NCI-H82 treated with DMSO at 0.1 percent for 48 hours (cell line): ENCODE measurements around the gene RDH13.
"Not testable (repeated sequence)": the region's sequence is repeated elsewhere in the genome, so short reads cannot be mapped to it uniquely, and the experiment has no call there.

Source experiments
- DNase-seq: peaks from one replicate; lab custom pipeline; 2025; ENCODE audit not compliant: unreplicated experiment; lab: John Stamatoyannopoulos, UW

The RDH13 gene, protein sequence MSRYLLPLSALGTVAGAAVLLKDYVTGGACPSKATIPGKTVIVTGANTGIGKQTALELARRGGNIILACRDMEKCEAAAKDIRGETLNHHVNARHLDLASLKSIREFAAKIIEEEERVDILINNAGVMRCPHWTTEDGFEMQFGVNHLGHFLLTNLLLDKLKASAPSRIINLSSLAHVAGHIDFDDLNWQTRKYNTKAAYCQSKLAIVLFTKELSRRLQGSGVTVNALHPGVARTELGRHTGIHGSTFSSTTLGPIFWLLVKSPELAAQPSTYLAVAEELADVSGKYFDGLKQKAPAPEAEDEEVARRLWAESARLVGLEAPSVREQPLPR

DNA sequence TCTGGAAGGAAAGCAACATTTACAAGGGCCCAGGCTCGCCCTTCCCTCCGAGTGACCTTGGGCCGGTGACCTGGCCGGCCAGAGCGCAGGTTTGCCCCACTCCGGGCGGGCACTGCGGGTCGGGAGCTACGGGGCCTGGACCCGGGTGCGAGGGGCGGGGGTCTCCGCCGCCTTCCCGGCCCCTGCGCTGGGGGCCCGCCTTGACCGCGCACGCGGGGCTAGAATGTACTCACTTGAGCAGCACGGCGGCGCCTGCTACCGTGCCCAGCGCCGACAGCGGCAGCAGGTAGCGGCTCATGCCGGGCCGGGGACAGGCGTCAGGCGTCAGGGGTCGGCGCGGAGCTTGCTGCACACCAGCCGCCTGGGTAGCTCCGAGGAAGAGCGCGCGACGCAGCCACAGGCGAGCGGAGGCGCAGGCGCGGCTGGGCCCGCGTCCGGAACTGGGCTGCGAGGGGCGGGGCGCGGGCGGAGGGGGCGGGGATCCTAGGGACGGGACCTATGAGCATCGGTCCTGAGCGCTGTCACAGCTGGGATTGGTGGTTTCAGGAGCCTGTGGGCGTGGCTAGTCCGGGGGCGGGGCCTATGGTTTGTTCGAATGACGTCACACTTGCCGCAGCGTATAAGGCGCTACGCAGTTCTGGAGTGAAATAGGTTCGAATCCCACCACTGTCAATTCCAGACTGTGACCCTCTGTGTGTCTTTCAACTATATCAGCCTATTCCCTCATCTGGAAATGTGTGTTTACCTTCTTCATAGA, at the start of gene RDH13:
TSS of gene RDH13 (minus strand) at position 414 of the 757 bp plus-strand sequence. CDS start at position 298, 116 bp downstream.
- DNase-seq = peak; percentile 93

DNA sequence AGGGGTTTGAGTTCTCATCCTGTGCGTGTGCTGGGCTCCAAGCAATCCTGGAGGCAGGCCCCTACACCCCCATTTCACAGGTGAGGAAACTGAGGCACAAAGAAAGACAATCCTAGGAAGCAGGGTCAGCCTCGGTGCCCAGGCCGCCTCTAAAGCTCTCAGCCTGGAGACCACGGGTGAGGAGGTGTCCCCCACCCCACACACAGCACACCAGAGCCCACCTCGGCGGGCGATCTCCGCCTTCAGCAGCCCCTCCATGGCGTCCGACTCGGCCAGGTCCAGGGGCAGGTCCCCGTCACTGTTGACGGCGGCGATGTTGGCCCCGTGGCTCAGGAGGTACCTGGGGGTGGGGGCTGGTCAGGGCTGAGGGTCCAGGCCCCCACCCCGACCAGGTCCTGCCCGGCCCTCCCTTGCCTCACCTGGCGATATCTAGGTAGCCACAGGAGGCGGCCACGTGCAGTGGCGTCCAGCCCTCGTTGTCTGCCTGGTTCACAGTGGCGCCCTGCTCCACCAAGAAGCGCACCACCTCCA, 49.4 kb upstream of the RDH13 start:
- DNase-seq = no peak

DNA sequence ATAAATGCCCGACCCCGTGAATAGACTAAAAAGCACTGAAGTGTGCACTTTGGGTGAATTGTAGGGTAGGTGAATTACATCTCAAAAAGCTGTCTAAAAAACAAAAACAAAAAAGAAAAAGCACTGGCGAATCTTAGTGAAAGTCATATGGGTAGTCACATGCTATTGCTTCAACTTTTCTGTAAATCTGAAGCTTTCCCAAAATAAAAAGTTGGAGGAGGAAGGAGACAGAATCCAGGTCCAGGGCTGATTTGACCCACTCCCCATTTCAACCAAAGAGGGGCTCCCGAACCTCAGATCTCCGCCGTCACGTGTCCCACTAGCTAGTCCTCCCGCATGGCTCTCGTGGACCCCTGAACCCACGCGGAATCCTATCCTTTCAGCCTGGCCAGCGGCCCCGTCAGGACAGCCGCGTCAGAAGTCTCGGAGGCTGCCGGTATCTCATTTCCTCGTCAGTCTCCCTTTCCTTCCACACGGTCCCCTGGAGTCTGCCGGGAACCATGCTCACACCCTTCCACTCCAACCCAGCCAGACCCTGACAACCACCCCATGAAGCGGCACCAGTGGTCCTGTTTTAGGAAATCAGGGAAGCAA, 48.4 kb upstream of the RDH13 start:
- no peak for DNase-seq

DNA sequence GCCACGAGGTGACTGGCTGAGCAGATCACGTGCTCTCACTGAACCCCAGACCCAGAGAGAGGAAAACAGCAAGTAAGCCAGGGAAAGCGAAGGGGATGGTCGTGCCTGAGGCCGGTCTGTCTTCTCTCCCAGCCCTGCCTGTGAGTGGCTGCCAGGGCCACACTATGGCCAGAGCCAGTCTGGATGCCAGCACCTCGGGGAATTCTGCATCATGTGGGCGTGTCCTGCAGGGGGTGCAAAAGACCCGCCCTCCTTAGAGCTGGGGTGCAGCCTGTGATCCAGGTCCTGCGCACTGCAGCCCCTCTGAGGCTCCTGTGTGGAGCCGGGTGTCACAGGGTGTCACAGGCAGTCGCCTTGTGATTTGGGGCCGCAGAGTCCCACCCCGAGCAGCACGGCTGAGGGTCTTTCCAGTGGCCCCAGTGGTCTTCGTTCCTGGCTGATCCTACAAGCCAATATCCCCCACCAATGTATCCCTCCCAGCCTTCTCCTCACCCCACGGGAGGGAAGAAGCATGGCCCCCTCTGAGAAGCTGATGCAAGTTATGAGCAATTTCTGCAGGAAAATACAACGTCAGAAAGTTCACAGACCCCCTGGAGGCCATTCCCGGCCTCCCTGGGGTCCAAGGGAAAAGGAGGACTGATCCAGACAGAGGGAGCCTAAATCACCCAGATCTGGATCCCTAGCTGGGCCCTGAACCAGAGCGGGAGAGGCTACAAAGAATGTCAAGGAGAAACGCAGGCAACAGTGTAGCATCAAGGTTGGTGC, 46.8 kb upstream of the RDH13 start:
- DNase-seq = no peak

DNA sequence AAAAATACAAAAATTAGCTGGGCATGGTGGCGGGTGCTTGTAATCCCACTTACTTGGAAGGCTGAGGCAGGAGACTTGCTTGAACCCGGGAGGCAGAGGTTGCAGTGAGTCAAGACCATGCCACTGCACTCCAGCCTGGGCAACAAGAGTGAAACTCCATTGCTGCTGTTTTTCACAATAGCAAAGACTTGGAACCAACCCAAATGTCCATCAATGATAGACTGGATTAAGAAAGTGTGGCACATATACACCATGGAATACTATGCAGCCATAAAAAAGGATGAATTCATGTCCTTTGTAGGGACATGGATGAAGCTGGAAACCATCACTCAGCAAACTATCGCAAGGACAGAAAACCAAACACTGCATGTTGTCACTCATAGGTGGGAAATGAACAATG, 44.3 kb upstream of the RDH13 start:
- not testable (repeated sequence) for DNase-seq

DNA sequence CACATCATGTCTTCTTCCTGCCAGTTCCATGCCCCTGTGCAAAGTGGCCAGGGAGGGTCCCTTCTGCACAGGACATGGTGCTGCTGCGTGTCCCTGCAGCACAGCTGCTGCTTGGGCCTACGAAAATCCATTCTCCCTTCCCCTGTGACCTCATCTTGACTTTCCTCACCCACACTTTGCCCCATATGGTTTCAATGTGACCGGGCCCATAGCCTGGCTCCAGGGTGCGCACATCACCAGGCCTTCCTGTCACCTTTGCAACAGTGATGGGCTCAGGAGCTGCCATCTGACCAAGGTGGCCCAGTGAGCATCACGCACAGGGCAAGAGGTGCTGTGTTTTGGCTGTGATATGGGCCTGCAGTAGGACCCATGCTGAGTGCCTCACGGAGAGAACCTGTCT, 43.6 kb upstream of the RDH13 start:
- no peak for DNase-seq

DNA sequence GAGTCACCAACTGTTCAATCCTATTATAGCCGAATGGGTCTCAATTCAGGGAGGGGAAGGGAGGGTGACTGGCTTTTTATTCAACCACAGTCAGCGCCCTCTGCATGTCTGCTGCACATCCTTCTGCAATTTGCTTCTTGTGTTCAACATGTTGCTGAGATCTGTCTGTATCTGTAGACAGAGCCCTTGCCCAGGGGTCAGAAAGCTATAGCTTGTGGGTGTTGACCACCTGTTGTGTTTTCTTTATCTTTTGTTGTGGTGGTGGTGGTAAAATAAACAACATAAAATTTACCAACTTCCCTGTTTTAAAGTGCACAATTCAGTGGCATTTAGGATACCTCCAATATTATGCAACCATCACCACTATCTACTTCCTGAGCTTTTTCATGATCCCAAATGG, 42.3 kb upstream of the RDH13 start:
- DNase-seq = peak; percentile 22

DNA sequence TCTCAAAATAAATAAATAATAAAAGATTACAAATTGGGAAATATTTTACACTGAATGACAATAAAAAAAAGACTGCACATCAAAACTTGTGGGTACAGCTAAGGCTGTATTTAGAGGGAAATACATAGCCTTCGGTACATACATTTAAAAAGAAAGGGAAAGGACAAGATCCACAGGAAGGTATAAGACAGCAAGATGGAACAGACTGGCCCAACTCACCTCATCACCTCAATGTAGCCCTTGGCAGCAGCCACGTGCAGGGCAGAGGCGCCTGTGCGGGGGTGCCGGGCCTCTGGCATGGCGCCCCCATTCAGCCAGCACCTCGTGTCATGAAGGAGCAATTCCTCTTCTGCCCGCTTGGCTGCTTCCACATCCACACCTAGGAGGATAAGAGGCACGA, 40.2 kb upstream of the RDH13 start:
- DNase-seq = no peak

DNA sequence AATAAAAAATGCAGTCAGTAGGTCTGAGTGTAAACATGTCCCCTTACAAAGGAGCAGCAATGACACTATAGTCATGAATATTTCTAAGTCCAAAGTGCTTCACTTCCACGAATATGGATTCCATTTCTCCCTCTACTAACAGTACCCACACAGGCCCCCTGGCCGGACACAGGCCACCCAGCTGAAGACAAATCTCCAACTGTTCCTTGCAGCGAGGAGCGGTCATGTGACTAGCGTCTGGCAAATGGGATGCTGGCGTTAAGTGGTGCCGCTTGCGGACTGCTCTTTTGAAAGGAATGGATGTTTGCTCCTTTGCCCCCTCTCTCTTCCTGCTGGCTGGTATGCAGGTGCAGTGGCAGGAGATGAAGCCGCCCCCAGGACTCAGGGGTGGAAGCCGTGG, 38.3 kb upstream of the RDH13 start:
- DNase-seq = no peak

DNA sequence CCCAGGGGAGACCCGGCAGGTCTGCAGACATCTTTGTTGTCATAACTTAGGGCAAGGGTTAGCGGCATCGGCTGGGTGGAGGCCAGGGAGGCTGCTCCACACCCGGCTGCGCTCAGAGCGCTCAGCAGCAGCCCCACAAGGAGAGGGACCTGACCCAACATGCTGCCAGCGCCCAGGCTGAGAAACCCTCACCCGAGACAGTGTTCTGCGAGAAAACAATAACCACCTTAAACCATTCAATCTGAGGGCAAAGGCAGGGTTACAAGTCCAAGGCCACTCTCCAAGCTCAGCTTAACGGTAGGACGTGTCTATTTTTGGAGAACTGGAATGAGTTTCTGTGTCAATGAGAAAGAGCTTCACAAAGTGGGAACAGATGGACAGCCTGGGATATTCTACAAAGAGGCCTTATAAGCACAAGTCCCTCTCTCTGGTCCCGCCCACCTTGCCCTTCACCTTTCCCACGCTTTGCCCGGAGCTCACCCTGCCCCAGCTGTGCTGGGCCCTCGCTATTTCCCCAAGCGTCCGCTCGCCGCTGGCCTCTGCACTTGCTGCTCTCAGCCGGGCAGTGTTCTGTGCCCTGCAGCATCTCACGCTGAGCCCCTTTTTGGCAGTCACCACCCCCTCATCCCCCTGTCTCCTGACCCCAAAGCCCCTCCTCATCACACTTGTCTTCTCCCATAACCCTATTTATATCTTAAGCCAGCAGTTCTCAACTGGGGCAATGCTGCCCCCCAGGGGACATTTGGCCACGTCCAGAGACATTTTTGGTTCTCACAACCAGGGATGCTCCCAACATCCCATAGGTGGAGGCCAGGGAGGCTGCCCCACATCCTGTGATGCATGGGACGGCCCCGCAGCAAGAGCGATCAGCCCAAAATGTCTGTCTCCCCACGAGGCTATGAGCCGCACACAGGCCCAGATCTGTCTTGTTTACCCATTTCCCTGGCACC, 36.9 kb upstream of the RDH13 start:
- no peak for DNase-seq

DNA sequence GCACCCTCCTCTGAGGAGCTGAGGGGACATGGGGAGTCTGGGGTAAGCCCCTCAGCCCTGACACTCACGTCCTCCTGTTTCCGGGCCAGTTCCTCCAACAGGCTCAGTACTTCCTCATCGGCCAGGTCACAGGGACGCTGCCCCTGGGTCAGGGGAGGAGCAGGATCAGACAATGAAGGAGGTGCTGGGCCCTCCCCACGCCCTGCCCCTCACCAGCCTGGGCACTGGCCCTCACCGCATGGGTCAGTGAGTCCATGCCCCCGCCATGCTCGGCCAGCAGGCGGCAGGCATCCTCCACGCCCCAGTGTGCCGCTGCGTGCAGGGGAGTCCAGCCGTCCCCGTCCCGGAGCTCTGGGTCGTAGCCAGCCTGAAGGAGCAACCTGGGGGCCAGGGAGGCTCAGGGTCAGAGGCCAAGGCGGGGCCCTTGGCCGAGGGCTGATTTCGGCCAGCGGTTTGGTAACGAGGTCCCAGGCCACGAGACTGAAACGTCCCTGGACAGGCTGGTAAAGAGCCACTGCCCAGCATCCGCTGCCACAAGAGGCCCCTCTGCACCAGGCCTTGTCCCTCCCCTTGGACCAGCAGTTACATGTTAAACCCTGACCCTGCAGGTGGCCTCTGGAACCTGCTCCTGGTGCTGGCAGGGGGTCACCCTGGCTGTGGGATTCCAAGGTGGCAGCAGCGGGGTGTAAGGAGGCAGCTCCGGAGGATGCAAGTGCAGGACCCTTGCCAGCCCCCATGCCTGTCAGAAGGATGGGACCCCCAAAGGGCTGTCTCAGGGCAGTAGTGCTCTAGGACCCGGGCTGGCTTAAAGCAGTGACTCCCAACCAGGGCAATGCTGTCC, 36.0 kb upstream of the RDH13 start:
- DNase-seq = no peak

DNA sequence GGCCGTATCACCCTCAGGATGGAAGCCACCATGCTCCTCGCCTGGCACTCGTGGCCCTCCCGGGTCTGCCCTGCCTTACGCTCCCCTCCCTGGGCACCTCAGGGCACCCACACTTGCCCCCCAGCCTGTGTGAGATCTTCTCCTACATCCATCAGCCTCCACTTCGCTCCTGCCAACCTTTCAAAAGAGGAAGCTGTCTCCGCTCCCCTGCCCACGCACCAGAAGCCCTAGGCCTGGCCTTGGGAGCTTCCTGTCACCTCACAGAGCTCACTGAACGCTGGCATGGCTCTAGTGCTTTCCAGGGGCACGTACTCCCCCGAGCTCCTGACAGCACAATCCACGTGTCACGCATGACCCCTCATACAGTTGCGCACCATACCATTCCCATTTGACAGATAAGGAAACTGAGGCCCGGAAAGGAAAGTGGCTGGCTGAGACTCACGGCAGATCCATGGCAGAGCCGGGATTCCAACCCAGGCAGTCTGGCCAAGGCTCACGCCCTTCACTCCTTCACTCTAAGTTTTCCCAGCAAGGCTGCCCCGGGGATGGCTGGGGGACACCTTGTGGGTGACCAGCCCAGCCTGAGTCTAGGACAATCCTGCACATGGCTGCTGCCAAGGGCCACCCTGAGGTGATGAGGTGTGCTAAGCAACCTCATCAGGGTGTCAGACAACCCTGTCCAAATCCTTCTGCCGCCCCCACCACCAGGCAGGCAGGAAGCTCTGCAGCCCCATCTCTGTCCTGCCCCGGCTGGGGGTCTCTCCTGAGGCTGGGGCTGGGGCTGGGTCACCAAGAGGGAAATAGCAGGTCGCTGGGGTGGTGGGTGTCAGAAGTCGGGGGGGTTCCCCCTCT, 35.1 kb upstream of the RDH13 start:
- no peak for DNase-seq

DNA sequence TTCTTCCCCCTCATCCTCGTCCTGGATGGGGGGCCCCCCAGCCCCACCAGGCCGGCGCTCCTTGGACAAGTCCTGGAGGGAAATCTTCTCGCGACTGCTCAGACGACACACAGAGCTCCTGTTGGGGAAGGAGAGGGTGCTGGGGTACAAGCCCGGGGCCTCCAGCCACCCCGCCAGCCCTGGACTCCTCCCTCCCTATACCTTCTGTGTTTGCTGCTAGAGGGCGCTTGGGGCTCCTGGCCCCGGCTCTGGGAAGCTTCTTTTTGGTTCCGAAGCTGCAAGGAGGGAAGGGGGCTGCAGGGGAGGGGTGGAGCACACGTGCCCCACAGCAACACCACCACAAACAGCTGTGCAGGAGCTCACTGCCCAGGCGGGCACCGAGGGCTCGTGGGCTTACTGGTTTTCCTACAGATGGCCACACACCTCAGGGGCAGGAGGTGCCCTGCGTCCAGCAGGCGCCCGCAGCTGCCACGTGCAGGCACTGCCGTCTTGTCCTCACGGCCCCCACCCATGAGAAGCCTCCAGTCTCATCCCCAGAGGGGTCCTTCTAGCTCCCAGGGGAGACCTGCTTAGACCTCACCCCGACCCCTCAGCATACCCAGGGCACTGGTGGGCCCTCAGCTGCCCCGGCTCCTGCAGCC, 33.2 kb upstream of the RDH13 start:
- no peak for DNase-seq

DNA sequence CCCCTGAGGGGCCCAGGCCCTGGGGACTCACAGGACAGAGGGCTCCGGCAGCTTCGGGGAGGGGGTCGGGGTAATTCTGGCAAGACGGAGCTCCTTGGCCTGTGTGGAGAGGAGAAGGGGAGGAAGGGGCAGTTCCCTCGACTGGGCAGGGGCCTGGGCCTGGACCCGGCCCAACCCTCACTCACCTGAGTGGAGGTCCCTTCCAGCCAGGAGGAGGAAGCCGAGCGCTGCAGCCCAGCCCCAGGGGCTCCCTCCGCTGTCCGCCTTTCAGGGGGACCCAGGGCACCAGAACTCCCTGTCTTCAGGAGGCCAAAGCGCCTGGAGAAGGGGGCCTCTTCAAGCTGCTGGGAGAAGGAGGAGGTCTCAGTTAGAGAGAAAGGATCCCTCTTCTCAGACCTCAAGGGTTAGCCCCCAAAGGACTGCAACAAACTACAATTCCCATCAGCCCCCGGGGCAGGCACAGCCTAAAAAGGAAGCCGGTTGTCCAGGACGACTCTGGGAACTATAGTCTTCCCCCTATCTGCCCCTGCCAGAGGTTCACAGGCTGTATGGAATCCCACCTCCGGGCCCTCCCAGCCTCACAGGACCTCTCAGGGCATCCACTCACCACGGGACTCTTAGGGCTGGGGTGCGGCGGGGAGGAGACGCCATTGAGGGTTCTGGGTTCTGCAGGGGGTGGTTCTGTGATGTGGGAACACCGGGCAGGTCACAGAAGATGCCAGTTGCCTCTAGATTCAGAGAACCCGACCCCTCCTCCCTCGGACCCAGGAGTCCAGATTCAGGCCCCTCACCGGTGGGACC, 32.5 kb upstream of the RDH13 start:
- no peak for DNase-seq

DNA sequence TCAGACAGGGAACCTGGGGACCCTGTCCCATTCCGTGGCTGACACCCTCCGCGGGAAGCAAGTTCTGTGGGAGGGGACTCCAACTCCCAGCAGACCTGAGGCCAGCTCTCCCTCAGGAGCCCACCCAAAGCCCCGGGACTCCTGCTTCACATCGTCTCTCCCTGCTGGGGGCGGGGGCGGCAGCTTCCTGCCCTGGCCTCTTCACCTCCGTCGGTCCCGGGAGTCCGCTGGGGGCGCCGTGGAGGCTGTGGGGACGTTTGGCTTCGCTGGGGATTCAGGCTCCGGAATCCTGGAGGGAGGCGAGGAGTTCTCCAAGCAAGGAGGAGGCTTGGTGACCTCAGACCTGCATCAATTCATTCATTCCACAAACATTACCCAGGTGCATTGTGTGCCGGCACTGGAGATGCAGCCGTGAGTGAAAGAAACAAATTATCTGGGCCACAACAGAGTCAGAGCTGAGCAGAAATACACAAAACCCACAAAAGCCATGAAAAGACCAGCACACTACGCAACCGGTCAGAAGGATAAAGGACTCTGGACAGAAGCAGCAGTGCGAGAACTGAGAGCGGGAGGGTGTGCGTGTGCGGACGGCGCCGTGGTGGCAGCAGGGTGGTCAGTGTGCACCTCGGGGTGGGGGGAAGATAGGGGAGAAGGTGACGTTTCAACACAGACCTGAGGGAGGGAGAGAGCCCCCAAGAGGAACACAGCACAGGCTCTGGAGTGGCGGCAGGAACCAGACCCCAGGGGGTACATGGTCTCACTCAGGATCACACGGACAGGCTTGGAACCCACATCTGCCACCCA, 31.7 kb upstream of the RDH13 start:
- DNase-seq = no peak
